ENCODE measurements around the gene CEP128.

The CEP128 gene

GRCh38 chr14:80901822-80902221 is 39.7 kb downstream of the CEP128 start:
- no peak for DNase-seq (ENCODE audit: low read depth)

GRCh38 chr14:80901260-80901659 is 40.3 kb downstream of the CEP128 start:
- no peak for DNase-seq (ENCODE audit: low read depth)

- no peak for DNase-seq (ENCODE audit: low read depth)
Measured at GRCh38 chr14:80872645-80873044, 68.9 kb downstream of the CEP128 start.

- DNase-seq (ENCODE audit: low read depth): no peak
Measured at GRCh38 chr14:80868260-80868659, 73.3 kb downstream of the CEP128 start.

GRCh38 chr14:80867798-80868197 is 73.7 kb downstream of the CEP128 start:
- DNase-seq (ENCODE audit: low read depth): no peak

- no peak for DNase-seq (ENCODE audit: low read depth)
Measured at GRCh38 chr14:80867091-80867490, 74.4 kb downstream of the CEP128 start.

GRCh38 chr14:80865565-80865964 is 76.0 kb downstream of the CEP128 start:
- DNase-seq (ENCODE audit: low read depth): no peak

- DNase-seq (ENCODE audit: low read depth): no peak
Measured at GRCh38 chr14:80862983-80863382, 78.6 kb downstream of the CEP128 start.

GRCh38 chr14:80862541-80862940 is 79.0 kb downstream of the CEP128 start:
- no peak for DNase-seq (ENCODE audit: low read depth)

GRCh38 chr14:80850197-80850814 is 91.2 kb downstream of the CEP128 start:
- no peak for DNase-seq (ENCODE audit: low read depth)

GRCh38 chr14:80847070-80847469 is 94.5 kb downstream of the CEP128 start:
- DNase-seq (ENCODE audit: low read depth): no peak

- no peak for DNase-seq (ENCODE audit: low read depth)
Measured at GRCh38 chr14:80845856-80846255, 95.7 kb downstream of the CEP128 start.

GRCh38 chr14:80844872-80845271 is 96.7 kb downstream of the CEP128 start:
- no peak for DNase-seq (ENCODE audit: low read depth)

- DNase-seq (ENCODE audit: low read depth): no peak
Measured at GRCh38 chr14:80839743-80840142, 101.8 kb downstream of the CEP128 start.

GRCh38 chr14:80809663-80810062 is 131.9 kb downstream of the CEP128 start:
- no peak for DNase-seq (ENCODE audit: low read depth)

- DNase-seq (ENCODE audit: low read depth): no peak
Measured at GRCh38 chr14:80805136-80805535, 136.4 kb downstream of the CEP128 start.

- no peak for DNase-seq (ENCODE audit: low read depth)
Measured at GRCh38 chr14:80798878-80799277, 142.7 kb downstream of the CEP128 start.

GRCh38 chr14:80798211-80798610 is 143.3 kb downstream of the CEP128 start:
- no peak for DNase-seq (ENCODE audit: low read depth)

- DNase-seq (ENCODE audit: low read depth): no peak
Measured at GRCh38 chr14:80792771-80793170, 148.8 kb downstream of the CEP128 start.

GRCh38 chr14:80787876-80788275 is 153.7 kb downstream of the CEP128 start:
- DNase-seq (ENCODE audit: low read depth): no peak

- DNase-seq (ENCODE audit: low read depth): no peak
Measured at GRCh38 chr14:80784820-80785219, 156.7 kb downstream of the CEP128 start.

- no peak for DNase-seq (ENCODE audit: low read depth)
Measured at GRCh38 chr14:80781972-80782367, 159.6 kb downstream of the CEP128 start.

- no peak for DNase-seq (ENCODE audit: low read depth)
Measured at GRCh38 chr14:80780500-80780899, 161.0 kb downstream of the CEP128 start.

GRCh38 chr14:80776657-80777056 is 164.9 kb downstream of the CEP128 start:
- no peak for DNase-seq (ENCODE audit: low read depth)

GRCh38 chr14:80776186-80776585 is 165.4 kb downstream of the CEP128 start:
- DNase-seq (ENCODE audit: low read depth): no peak

Measured in T follicular helper cell (primary cell).